Pons (tissue), 1 donor: ENCODE data around the gene SECISBP2L.

Source experiments
- DNase-seq: peaks from one replicate; pipeline ENCODE4 v3.0.0-alpha.2; 2016; ENCODE audit warnings: low spot score

The SECISBP2L gene

GRCh38 chr15:49060710-49061495 is 14.7 kb upstream of the SECISBP2L start:
- DNase-seq = no peak

- DNase-seq = no peak
Observed at GRCh38 chr15:49059491-49059890, 13.2 kb upstream of the SECISBP2L start.

DNA sequence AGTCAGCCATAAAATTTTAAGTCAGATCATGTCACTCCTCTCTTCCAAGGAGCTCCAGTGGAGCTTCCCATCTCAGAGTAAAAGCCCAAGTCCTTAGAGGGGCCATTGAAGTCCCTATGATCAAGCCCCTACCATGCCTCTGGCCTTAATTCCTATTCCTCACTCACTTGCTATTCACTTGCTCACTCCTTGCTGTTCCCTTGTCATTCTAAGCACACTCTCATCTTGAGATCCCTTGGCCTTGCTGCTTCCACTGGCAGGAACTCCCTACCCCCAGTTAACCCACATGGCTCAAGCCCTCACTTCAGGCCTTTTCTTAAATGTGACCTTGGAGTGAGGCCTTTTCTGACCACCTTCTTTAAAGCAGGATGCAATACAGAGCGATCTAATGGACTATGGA is 12.3 kb upstream of the SECISBP2L start:
- DNase-seq = no peak

GRCh38 chr15:49055630-49056029 is 9.4 kb upstream of the SECISBP2L start:
- DNase-seq = no peak

GRCh38 chr15:49052662-49053061 is 6.4 kb upstream of the SECISBP2L start:
- DNase-seq = no peak

- DNase-seq = no peak
Observed at GRCh38 chr15:49047456-49047855, 1.2 kb upstream of the SECISBP2L start.

DNA sequence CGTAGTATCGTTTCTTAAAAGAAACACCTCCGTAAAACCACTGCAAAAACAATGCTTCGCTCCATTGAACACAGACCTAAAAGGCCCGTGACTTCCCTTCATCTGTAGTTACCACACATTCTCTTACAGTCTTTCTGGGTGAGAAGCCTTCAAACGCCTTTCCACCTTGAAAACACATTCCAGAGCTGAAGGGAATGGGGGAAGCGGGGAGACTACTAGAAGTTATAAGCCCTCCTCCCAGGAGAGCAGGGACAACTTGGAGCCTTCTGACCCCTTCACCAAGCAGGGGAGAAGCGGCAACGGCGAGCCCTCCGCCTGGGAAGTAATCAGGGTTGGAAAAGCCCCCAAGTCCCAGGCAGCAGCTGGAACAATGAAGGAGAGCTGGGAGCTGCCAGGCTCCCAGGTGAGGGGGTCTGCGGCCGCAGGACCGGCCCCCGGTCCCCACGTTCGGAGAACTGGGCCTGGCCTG is 461 bp downstream of the SECISBP2L start:
- DNase-seq = peak; percentile 71

- DNase-seq = peak; percentile 48
Observed at GRCh38 chr15:49044766-49045606, 1.3 kb downstream of the SECISBP2L start.

DNA sequence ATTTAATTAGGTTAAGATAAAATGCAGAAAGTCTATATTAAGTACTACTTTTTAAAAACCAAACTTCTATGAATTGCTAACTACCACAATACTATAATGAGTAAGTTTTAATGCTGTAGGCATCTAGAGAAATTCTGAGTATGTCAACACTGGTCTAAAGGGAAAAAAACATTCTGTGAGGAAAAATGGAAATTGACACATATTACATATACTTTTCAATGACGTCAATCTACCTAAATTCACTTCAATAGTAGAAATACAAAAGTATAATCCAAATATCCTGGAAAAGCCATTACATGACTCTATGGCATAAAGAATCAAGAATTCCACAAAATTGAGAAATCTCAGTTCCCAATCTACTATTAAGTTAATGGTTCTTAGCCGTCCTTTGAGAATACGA is 2.2 kb downstream of the SECISBP2L start:
- DNase-seq = no peak

- DNase-seq = no peak
Observed at GRCh38 chr15:49042165-49042564, 4.1 kb downstream of the SECISBP2L start.

DNA sequence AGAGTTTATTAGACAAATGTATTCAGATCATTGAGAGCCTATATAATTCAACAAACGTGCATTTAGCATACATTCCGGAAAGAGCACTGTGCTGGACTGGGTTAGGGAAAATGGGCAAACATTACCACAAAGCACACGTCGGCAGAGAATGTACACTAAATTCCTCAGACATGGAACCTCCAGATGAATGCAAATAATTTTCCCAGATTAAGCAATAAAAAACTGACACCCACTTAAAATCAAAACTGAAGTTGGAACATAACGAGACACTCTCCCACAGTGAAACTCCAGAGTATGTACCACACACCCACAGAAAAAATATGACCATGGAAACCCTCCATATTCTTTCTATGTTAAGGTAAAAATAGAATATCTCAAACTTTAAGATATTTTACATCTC is 4.8 kb downstream of the SECISBP2L start:
- DNase-seq = peak; percentile 34

DNA sequence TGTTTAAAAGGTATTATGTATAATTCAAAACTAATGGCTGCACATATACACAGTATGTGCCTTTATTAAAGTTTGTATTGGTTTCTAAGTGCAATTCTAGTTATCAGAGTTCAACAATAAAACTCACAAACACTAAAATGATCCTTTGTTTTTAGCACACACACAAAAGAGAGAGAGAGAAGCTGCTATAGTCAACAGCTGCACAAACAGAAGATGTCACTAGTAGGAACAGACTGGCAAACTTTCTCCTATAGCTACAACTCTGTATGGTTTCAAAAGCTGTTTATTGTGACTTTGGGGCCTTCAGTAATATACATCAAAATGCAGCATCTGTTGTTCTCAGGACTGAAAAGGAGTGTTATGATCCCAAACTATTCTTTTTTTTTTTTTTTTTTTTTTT is 6.1 kb downstream of the SECISBP2L start:
- DNase-seq = peak; percentile 95

DNA sequence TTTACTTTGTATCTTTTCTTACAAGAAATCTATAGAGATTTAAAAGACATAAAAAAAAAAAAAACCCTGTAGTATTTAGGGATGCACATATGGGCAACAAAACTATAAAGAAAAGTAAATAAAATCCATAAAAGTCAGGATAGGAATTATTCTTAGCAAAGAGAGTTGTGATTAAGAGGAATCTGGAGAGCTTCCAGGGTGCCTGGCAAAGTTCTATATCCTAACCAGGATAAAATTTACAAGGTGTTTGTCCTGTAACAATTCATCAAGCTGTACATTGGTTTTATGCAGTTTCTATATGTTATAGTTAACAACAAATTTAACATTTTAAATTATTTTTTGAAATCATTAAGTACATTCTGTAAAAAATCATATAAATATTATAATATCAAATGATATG is 7.9 kb downstream of the SECISBP2L start:
- no peak for DNase-seq

- DNase-seq = peak; percentile 44
Observed at GRCh38 chr15:49037546-49037940, 8.7 kb downstream of the SECISBP2L start.

DNA sequence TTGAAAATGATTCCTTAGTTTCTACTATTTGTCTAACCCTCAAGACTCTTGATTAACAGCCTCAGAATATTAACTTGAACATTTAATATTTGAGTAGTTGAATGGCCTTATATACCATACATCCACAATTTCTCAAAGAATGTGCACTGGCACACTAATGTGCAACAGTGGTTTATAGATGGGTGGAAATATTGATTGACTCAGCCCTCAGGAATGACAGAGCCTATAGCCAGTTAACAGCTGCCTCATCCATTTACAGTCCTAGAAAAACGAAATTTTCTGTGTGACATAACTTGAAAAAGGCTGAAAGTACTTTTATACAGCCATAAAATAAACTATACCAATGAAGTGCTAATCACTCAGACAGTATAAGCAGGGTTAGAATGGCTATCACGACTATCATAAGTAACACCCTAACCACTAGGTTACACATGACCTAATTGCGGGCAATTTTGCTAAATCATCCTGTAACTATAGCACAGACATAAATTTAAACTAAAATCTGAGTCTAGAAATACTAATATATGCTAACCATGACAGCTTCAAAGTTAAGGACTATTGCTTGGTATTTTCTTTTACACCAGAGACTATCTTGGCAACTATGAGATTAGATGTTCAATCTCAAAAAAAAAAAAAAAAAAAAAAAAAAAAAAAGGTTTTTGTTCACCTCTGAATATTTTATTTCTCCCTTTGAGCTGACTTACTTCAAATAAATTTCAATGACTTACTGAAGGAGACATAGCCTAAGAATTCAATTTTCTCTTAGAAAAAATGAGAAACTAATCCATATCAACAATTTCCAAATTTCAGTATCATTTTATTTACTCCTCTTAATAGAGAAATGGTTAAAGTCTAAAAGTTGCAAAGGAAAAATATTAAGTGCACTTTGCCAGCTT is 9.3 kb downstream of the SECISBP2L start:
- no peak for DNase-seq

GRCh38 chr15:49035825-49036224 is 10.4 kb downstream of the SECISBP2L start:
- DNase-seq = no peak

DNA sequence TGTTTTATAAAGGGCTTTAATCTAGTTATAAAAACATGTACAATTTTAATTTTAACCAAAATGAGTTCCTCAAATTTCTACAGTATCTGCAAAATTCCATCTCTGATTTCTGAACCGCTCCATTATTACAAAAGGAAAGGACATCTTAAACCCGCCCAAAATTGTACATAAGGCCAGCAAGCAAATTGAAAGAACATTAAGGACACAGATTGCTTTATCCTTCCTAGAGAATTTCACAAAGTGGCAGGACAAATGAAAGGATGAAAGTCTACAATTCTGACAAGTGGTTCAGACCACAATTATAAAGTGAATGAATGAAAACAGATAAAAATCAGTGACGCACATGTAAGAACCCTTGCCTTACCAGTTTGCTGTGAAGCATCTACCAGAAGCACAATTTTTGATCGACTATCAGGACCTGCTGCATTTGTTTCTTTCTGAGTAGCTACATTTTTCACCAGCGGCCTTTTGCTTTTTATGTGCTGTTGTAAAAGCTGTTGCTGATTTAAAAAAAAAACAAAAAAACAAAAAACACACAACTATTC is 13.6 kb downstream of the SECISBP2L start:
- no peak for DNase-seq

DNA sequence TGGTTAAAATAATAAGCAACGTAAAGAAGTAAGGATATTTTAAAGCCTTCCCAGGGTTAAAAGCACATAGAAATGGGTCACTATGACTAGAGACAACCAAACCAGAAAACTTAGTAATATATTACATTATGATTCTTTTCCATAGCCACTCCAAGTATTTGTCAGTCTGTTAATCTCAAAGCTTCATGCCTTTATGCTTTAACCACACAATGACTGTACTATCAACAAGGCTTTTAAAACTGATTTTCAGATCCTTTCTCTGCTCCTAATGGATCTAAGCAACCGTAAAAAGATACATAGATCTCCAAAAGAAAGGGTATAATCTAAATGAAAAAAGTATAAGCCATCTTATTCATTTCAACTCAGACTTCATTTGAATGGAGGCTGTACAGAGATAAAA is 14.4 kb downstream of the SECISBP2L start:
- no peak for DNase-seq

DNA sequence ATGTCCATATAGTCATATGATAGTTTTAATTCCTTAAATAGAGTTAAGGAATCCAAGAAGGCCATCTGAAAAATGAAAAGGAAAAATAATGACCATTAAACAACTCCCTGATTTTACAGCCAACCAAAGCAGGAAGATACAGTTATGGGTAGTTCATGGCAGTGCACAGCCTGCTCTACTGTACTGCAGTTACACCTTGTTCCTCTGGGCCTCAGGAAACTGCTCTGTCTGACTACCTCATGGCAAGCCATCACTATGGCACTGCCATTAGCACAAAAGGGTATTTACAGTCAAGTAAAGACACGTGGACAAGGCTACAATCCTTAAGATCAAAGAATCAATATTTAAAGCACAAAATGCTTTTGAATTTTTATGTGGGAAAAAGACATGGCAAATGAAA is 19.5 kb downstream of the SECISBP2L start:
- no peak for DNase-seq

GRCh38 chr15:49024840-49025239 is 21.4 kb downstream of the SECISBP2L start:
- DNase-seq = no peak

DNA sequence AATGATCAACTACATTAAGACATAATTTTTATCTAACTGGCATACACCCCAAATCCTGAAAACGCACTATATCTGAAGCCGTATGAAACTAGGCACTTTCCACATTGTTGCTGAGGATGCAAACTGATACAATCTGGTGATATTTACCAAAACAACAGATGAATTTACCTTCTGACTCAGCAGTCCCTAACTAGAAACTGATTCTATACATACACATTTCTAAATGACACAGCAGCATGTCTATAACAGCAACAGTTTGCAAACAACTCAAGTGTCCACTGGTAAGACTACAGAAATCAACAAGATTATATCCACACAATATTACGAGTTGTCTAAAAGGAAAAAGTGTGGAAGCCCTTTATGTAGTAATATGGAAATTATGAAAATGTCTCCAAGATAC is 22.9 kb downstream of the SECISBP2L start:
- DNase-seq = no peak

DNA sequence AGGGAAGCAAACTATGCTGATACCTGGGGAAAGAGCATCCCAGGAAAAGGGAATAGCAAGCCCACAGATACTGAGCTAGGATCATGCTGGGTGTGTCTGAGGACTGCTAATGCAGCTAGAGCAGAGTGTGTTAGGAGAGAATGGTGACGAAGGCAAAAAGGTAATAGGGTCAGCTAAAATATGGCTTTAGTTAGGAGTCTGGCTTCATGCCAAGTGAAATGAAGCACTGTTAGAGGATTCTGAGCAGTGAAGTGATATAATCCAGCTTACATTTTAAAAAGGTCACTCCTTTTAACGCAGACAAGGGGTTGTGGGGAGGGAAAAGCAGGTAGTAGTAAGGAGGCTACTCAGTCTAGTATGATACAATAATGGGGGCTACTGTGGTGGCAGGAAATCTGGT is 30.4 kb downstream of the SECISBP2L start:
- no peak for DNase-seq
